Measurements from ENCODE around the gene RBM28.
A peak's percentile ranks its signal among the peaks of the same experiment; 100 is the strongest.

RBM28 gene

DNA sequence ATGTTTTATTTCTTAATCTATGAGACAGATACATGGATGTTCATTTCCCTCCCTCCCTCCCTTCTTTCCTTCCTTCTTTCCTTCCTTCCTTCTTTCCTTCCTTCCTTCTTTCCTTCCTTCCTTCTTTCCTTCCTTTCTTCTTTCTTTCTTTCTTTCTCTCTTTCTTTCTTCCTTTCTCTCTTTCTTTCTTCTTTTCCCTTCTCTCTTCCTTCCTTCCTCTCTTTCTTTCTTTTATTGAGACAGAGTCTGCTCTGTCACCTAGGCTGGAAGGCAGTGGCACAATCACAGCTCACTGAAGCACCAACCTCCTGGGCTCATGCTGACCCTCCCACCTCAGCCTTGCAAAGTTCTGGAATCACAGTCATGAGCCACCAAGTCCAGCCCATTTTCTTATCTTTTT is 23.3 kb upstream of the RBM28 start:
- no peak for DNase-seq

DNA sequence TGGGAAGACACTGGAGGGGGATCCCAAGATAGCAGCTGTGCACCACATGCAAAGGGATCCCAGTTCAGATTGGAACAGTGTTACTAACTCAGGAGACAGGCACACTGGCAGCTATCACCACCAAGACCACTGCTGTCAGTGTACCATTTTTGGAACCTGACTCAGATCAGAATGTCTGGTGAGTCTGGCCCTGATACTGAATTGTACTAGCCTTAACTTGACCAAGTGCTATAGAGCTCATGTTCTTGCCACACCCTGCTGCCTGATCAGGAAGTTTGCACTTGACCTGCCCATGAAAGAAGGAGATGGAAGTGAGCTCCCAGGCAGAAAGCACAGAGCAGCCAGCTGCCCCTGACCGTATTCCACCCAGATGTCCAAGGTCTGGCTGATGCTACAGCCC is 22.6 kb upstream of the RBM28 start:
- no peak for DNase-seq

DNA sequence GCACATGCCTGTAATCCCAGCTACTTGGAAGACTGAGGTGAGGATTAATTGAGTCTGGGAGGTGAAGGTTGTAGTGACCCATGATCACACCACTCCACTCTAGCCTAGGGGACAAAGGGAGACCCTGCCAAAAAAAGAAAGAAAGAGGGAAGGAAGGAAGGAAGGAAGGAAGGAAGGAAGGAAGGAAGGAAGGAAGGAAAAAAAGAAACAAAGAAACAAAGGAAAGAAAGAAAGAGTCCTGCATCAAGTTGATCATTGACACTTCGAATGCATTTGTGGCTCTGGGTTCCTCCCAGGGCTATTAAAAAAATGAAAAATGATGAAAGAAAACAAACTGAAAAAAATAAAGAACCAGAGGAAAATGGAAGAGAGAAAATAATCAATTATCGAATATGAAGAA is 21.7 kb upstream of the RBM28 start:
- DNase-seq, result no peak

DNA sequence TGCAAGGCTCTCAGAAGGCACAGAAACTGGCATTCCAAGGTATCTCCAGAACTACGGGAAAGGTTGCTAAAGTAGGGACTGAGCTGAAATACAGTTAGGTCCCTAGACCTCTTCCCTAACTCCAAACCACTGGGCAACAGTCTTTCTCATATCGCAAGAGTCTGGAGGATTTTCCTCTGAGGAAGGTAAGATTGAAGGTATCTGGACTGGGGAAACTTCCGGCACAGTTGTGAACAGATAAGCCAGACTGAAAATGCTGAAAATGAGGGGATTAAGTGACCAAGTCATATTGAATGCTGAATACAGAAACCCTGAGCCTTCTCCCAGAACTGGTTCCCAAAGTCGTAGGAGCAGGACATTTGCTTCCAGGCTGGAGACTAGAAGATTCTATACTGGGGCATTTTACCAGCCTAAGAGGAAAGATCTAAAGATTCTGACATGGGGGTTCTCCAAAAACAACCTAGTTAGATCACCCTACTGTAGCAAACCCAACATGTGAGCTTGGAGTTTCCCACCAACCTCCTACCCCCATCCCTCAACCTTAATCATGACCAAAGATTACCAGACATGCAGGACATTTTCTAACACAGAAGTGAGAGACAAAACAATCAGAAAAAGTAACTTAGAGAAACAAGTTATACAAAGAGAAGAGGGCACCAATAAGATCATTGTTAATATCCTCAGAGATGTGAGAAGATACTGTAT is 20.6 kb upstream of the RBM28 start:
- DNase-seq, result no peak

DNA sequence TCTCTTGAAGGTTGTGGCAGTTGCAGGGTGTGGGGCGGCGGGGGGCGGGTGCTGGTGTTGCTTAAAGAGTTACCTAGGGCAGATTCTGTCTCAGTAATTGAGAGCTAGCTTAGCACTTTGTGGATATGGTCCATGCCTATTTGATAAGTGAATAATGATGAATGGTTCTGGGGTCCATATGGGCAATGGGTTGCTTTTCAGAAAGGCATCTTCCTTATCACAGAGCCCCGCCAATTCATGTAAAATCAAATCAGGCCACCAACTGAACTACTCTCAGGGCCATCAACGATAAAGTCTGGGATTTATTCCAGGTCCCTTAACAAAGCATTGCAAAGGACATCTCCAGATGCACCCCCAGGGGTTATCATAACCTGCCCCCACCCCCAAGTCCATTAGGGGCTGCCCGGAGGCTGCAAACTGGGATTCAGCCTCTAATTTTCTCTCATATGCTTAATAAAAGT is 19.6 kb upstream of the RBM28 start:
- DNase-seq, result no peak

DNA sequence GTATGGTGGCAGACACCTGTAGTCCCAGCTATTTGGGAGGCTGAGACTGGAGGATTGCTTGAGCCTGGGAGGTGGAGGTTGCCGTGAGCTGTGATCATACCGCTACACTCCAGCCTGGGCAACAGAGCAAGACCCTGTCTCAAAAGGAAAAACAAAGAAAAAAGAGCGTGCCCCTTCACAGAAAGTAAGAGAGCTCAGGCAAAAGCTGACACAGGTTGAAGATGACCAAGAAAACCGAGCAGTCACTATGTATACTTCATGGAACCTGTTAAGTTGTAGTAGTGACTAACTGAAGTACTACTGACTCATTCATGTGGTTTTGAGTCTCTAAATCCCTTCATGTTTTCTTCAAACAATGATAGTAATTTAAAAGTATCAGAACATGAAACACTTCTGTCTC is 19.0 kb upstream of the RBM28 start:
- no peak for DNase-seq

DNA sequence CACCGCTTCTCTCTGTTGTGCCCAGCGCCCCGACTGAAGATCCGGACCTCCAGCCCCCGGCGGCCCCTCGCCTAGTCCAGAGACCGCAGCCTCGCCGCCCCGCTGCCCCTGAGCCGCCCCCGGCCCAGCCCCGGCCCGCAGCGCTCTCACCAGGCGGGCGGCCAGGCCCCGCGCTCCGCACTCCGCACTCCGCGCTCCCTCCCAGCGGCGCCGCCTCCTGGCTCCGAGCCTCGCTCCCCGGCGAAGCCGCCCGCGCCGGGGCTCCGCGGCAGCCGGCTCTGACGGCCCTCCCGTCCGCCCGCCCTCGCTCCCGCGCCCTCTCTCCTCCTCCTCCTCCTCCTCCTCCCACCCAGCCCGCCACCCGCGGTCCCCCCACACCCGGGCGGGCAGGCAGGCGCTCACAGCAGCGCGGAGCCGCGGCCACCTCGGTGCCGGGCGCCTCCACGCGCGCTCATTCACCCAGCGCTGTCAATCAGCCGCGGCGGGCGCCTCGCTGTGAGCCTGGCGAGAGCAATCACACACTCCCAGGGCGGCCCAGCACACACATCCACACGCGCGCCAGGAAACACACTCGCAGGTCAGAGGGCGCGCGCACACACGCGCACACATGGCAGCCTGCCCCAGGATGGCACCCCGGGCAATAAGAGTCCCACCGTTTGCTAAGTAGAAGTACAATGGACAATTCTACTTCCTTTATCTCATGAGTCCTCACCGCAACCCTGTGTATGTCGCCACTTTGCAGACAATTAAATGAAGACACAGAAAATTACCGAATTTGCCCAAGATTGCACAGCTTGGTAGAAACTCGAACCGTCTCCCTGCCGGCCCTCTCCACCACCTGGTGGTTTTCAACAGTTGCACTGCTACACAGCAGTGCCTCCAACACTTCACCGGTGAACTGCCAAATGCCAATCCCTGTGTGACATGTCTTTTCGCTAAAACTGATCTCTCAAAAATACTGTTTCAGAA is 18.0 kb upstream of the RBM28 start, which contains the start of gene PRRT4:
Gene PRRT4 (minus strand): TSS at position 280 of the 969 bp plus-strand sequence.
- DNase-seq, result no peak

DNA sequence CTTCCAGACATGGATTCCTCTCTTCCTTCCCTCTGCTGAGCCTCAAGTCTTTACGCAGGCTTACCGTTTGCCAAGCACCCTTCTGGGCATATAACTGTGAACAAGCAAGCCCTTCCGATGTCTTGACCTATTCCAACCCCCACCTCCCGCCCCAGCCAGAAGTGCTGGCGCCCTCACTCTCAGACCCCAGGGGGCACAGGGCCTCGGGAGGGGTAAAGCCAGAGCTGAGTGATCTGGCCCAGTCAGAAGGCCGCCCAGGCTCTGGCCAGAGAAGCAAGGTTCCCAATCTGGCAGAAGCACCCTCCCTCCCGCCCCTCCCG is 16.6 kb upstream of the RBM28 start:
- DNase-seq, result peak; percentile 30

DNA sequence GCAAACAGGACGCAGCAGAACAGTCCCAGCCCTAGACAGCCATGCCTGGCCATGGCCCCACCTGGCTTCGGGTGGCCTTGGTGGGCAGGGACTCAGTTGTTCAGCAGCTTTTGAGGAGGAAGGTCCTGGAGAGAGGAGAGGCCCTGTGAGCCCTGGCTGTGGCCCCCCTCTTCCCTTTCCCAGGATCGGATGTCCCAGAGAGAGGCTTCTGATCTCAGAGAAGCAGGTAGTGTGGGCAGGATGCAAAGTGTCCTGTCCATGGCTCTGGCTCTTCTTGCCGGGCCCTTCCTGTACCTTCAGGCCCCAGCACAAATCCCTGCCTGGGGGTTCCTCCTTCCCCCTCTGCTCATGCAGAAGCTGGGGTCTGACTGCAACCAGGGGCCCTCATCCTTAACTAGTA is 16.2 kb upstream of the RBM28 start:
- DNase-seq, result no peak

DNA sequence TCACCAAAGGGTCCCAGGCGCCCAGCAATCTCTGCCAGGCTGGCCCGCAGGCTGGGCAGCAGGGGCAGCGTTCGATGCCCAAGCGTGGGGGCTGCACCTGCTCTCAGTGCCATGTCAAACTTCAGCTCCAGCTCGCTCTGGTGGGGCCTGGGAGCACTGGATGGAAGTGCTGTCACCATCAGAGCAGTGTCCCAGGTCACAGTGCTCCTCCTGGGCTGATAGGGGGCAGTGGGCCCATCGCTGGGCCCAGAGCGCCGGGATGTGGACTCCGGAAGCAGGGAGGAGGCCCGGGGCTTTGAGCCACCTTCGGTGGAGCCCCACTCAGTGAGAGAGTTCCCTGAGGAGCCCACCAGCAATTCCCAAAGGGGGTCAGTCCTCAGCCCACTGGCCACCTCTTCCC is 15.6 kb upstream of the RBM28 start:
- no peak for DNase-seq

DNA sequence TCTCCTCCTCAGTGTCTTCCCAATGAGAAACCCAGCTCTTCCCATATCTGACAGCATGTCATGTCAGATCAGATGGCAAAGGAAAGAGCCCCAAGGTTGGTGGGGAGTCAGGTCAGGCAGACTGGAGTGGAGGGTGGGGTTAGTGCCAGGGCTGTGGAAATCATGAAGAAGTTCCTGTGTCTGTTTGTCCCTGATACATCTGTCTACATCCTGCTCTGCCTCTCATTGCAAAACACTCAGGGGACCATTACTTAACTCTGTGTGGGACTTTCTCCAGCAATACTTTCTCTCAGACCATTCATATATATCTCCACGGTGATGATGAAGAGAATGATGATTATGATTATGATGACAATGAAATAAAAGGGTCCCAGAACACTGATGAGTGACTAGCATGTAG is 14.5 kb upstream of the RBM28 start:
- no peak for DNase-seq

DNA sequence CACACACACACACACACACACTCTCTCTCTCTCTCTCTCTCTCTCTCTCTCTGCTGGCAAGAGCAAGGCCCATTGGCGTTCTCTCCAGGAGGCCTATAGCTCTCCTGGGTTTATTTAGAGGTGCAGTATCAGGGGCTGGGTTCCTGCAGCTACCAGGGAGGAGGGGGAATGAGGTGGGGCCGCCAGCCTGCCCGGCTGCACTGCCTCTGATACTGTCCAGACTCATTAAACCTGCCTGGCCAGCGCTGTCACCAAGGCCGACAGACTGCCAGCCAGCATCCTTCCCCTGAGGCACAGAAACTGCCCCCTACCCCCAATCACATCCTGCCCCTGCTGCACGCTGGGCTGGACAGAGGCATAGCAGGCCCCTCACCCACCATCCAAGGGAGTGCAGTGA is 13.5 kb upstream of the RBM28 start:
- no peak for DNase-seq

DNA sequence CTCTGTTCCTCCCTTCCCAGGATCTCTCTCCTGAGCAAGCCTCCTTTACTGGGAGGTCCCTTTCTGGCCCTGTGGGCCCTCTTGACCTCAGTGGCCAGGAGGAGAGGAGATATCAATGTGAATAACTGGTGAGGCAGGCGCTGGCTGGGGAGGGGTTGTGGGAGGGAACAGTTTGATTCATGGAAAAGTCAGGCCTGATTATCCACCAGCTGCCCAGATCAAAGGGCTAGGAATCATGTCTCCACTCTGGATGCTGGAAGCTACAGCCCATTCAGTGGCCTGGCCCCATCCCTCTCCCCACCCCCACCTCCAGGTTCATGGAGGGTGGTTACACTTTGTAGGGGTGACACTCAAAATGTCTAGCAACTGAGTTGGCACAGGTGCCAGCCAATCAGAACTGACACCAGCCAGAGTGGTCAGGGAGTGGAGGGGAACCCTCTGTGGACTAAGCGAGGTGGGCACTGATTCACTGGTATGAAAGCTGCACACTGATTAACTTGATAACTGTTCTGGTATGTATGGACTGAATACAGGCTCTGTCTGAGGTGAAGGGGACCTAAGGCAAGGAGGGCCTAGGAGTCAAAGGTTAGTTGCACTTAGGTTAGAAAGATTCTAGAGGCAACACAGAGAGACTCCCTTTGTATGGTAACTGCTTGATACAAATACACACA is 13.0 kb upstream of the RBM28 start:
- no peak for DNase-seq

DNA sequence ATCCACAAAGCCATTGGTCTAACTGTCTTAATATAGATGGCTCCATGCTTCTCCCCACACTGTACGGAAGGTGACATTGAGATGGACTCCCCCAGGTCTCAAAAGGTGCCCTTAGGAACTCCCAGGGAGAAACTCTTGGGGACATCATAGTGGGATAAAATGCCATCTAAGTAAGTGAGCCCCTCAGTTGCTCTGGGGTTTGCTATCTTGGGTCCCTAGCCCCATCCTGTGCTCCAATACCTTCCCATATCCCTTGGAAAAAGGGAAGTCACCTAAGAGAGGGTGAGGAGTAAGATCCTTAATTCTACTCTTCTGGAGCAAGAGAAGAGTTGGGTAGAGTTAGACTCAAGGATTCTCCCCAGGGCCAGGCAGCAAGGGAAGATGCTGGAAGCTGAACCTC is 9.9 kb upstream of the RBM28 start:
- DNase-seq, result no peak

DNA sequence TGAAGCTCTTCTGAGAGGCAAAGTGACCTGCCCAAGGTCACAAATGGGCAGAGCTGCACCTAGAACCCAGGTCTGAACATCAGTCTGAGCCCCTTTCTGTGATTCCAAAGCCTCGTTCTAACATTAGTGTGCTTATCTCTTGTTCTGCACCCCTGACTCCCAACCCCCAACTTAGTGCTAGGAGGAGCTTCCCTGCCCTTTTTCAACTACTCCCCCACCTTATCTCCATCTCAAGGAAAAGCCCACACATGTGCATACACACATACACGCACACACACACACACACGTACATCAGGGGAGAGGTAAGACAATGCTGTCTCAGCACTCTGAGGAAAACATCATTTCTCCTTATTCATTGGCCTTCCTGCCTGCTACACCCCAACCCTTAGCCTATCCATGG is 9.5 kb upstream of the RBM28 start:
- no peak for DNase-seq

DNA sequence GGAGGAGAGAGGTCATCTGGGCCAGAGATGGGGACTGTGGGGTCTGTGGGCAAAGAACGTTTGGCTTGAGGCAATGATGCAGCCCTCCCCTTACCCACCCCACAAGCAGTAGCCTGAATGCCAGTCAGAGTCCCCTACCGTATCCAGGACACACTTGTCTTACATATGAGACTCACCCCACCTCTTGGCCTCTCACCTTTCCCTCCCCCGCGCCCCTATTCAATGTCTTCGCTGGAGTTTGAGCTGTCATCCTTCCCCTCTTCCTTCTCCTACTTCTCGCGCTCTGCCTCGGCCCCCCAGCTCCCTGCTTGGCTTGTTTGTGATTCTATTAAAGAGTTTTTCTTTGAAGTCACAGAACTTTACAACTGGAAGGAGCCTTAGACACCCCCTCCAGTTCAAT is 8.9 kb upstream of the RBM28 start:
- DNase-seq, result no peak

DNA sequence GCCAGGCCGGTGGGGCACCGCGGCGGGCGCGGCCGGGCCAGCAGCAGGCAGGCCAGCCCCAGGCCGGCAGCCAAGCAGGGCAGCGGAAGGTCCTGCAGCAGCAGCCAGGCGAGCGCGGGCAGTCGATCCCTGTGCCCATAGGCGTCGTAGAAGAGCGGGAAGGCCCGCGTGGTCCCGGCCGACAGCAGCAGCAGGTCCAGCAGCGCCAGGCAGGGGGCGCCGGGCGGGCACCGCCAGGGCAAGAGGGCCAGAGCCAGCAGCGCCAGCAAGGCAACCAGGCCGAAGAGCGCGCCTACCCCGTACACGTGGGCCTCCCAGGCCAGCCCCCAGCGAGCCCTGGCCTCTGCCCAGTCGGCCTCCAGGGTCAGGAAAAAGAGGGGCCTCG is 8.4 kb upstream of the RBM28 start:
- DNase-seq, result no peak

DNA sequence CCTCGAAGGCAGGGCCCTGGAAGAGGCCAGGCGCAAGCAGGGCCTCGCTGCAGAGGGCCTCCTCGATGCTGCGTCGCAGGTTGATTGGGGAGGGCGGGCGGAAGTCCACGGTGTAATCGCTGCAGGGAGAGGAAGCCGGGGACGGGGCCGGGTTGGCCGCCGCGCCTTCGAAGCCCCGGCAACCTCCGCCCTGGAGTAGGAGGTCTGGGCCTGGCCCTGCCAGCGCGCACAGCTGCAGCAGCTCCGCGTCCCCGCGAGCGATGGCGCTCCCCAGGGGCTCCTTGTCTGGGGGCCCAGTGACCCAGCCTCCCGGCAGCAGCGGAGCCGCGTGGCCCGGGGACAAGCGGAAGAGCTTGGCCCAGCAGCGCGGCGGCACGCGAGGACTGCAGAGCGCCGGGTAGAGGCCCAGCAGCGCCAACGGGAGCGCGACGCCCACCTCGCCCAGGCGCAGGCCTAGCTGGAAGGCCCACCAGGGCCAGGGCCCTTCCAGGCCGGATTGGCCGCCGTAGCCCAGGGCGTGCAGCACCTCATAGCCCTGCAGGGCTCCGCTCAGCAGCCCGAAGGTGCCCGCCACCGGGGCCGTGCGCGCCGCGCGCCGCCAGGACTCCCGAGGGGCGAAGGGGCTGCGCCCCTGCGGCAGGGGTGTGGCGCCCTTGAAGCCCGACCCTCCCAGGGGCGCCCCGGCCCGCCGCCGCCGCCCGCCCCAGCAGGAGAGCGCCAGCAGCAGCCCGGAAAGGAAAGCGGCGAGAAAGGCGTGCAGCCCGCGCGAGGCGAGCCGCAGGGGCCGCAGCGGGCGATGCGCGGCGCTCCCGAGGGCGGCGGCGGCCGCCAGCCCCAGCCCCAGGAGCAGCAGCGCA is 7.8 kb upstream of the RBM28 start:
- DNase-seq, result no peak

DNA sequence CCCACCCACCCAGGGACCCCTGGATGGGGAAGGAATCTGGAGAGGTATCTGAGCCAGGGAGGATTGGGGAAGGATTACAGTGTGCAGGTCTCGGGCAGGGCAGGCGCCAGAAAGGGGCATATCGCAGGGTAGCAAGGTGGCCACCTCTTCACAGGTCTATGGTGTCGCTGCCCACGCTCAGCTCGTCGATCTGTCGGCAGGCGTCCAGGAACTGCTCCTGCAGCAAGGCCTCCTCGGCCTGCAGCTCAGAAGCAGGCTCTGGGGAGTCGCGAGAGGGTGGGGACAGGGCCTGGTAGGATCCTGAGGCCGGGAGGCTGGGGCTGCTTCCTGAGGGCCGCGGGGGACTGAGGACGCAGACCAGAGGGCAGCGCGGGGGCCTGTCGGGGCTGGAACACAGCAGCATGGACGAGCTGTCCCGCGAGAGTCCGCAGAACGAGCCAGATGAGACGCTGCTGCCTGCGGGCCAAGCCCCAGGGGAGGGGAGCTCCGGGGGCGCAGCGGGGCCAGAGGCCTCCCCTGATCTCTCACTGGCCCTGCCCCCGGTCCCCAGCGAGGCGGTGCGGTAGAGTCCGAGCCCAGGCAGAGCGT is 7.1 kb upstream of the RBM28 start:
- DNase-seq, result no peak

DNA sequence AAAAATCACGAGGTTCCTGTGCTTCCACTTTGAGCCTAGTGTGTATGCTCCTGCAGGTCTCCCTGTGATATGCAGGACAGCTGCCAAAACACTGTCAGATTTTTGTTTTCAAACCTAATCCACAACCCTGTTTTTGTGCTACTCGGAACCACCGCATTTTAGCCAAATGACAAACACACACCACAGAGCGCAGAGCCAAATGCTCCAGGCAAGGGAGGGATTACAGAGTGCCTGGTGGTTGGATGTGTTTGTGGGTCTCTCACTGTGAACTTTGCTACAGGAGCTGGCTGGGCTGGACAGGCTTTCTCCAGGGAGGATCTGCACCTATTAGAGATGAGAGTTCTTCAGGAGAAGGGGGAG is 5.7 kb upstream of the RBM28 start:
- no peak for DNase-seq

DNA sequence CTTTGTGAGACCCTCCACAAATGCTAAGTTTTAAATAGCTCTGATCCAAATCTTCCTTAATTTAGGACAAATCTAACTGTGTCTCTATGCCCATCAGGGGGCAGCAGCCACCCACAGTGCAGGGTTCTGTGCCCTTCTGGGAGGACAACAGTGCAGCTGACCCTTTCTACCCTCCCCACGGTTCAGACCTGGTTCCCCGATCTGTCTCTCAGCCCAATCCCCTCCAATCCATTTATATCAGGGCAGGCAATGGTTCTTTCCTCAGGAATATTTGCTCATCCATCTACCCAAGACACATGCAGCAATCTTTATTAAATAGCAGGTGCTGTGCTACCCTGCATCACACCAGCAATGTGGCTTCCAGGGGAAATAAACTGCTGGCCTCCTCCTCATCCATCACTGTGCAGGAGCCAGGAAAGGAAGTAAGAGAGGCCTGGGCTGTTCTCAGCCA is 4.0 kb upstream of the RBM28 start:
- DNase-seq, result peak; percentile 20

DNA sequence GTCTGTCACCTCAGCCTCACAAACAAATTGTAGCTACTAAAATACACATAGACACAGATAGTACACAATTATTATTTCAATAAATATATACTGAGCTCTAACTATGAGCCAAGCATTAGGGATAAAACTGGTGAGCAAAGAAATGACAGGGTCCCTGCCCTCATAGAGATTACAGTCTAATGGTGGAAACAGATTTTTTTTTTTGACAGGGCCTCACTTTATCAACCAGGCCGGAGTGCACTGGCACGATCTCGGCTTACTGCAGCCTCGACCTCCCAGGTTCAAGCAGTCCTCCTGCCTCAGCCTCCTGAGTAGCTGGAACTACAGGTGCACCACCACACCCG is 695 bp upstream of the RBM28 start:
- DNase-seq, result no peak

DNA sequence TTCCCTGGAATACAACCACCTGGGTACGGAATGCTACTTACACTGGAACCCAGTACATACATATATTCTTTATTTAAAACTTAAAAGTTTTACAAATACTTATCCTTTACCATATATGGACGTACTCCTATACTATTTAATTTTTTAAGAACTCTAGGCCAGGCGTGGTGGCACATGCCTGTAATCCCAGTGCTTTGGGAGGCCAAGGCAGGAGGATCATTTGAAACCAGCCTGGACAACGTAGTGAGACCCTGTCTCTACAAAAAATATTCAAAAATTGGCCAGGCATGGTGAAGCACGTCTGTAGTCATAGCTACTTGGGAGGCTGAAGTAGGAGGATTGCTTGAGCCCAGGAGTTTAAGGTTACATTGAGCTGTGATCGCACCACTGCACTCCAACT is 2.0 kb downstream of the RBM28 start:
- DNase-seq, result no peak

Measured in DMS79 treated with DMSO at 0.1 percent for 48 hours (cell line).